Retinal pigment epithelial cell (primary cell): ENCODE measurements around the gene PSPH.
A peak's percentile ranks its signal among the peaks of the same experiment; 100 is the strongest.
"Not testable (repeated sequence)": the region's sequence is repeated elsewhere in the genome, so short reads cannot be mapped to it uniquely, and the experiment has no call there.

Experiments
- DNase-seq: peaks from one replicate; pipeline ENCODE4 v3.0.0-alpha.2; 2010; ENCODE audit warnings: low read depth
- H3K4me3 ChIP-seq: 2 replicates; pipeline ENCODE4 v1.5.1; 2011; ENCODE audit warnings: mild to moderate bottlenecking, low read length, control low read depth, moderate library complexity
- CTCF ChIP-seq: conservative IDR thresholded peaks from 2 replicates; pipeline ENCODE4 v1.5.1; 2011; ENCODE audit warnings: low read depth, low read length, control low read depth, inconsistent platforms

Gene PSPH

DNA sequence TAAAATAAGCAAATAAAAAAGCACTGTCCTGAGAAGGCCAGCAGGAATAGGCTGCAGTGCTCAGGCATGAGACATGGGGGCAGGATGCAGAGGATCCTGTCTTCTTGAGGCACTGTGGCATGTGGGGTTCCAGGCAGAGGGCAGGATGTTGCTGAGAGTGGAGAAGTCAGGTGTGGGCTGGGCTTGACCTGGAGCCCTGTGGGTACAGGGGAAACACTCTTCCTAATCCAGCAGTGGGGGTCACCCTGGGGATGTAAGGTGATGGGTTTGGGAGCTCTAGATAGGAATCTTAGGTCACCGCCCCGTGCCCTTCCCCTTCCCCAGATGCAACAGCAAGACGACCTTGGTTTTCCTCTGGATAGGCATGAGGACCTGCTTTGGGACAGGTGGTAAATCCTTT, 26.4 kb upstream of the PSPH start:
- no peak overlapping the region for H3K4me3 ChIP-seq
- no peak for DNase-seq
- no peak for TF ChIP-seq CTCF

- DNase-seq = peak; percentile 63
- no peak overlapping the region for H3K4me3 ChIP-seq
Observed at GRCh38 chr7:56074371-56074791, 23.1 kb upstream of the PSPH start.

GRCh38 chr7:56066376-56066775, 15.1 kb upstream of the PSPH start:
- DNase-seq, H3K4me3 ChIP-seq: not testable (repeated sequence)

More at GRCh38 chr7:56074371-56074791, 23.1 kb upstream of the PSPH start:
- peak; percentile 91 for TF ChIP-seq CTCF

DNA sequence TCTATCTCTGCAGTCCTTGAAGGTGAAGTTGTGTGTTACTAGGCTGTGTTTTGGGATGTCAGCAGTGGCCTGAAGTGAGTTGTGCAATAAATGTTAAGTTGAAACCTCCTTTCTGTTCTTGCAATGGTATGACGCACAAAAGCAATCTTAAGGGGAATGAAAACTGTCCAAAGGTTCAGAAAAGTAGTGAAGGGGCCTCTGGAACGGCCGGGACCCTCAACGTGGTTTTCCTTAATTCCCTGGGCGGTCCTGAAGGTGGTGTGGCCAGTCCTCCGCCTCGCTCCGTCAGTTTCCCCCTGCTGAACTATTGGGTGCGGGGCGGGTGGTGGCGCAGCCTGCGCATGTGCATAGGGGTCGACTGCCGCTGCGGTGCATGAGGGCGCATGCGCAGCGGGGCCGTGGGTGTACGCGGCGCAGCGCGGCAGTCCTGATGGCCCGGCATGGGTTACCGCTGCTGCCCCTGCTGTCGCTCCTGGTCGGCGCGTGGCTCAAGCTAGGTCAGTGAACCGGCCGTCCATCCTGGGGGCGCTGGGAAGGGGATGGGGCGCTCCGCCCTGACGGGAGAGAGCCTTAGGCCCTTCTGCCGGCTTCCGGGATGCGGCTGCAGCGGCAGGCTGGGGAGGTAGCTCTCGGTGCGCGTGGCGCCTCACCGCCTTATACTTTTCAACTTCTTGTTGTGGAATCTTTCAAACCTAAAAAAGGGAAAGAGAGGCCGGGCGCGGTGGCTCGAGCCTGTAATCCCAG, 12.8 kb upstream of the PSPH start, which contains the start of gene SUMF2:
TSS of gene SUMF2 (plus strand) at position 405 of the 744 bp plus-strand sequence. CDS start at position 431, 26 bp downstream.
- peak within 1 kb of the TSS; percentile 82 for H3K4me3 ChIP-seq
- peak; percentile 12 for TF ChIP-seq CTCF
- peak; percentile 54 for DNase-seq

DNA sequence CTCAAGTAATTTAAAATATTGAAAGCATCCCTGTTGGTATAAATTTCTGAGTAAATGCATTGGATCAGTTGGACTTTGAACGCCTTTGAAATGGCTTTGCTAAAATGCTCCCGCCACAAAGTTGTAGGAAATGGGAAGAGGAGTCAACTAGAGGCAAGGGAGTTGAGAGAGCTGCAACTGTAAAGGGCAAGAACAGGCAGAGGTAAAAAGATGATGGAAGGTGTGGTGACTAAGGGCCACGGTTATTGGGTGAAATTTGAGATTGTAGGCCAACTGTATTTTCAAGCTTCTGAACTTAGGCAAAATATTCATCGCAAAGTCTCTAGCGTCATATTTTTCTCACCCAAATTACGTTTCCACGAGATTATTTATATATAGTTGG, 12.2 kb upstream of the PSPH start:
- no peak overlapping the region for H3K4me3 ChIP-seq
- DNase-seq = no peak
- no peak for TF ChIP-seq CTCF

GRCh38 chr7:56062382-56062781, 11.1 kb upstream of the PSPH start:
- no peak overlapping the region for H3K4me3 ChIP-seq
- DNase-seq = no peak
- TF ChIP-seq CTCF = no peak

GRCh38 chr7:56053993-56054392, 2.7 kb upstream of the PSPH start:
- H3K4me3 ChIP-seq = no peak overlapping the region
- no peak for TF ChIP-seq CTCF
- no peak for DNase-seq
